ENCODE data around the gene ALS2.
"Not testable (repeated sequence)": the region's sequence is repeated elsewhere in the genome, so short reads cannot be mapped to it uniquely, and the experiment has no call there.

Gene ALS2

DNA sequence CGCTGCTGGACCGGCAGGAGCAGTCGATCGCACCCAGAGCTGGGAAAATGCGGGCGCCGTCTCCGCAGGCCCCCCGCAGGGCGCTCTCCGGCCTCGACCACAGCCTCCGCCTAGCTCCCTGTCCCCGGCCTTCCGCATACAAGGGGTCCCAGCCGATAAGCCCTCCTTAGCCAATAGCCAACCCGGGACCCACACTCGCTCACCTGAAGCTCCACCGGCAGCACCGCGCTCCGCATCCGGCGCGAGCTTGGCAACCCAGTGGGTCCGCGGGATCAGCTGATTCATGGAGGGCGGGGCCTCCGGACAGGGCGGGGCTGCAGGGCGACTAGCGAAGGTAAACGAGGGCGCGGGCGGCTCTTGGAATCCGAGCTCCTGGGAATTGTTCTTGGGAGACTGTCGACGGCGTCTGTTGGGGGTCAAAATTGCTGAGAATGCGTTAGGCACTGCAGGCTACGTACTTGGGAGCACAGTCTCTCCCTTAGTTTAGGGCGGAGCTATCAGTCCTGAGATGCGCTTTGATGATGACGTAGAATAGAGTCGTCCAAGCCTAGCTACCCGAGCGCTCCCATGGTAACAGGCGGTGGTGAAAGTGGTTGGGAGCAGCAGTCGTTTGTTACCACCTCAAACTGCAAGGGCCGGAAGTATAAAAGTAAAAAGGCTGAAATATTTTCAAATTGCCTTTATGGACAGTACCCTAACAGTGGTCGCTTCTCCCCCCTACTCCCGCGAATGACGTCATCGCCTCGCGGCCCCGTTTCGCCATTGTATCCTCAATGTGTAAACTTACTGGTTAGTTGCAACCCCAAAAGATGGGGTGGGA is at the start of gene ALS2:
Gene ALS2 (minus strand): TSS at position 260 of the 820 bp plus-strand sequence. CDS start 12,048 bp downstream, outside the sequence.
- peak; percentile 99 for DNase-seq

DNA sequence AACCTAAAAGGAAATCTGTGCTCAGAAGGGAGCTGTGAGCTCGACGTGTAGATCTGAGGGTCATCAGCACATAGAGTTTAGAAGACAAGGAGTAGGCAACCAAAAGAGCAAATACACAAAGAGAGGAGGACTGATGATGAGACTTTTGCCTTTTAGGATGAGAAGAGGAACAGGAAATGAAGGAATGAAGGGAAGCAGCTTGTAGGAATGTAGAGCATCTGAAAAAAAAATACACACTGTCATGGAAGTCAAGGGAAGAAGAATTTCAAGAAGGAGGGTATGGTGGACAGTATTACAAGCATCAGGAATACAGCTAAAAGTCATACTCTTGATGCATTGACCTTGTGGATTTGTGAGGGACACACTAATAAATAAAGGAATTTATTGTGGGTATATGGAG is 47.5 kb upstream of the ALS2 start:
- no peak for DNase-seq

DNA sequence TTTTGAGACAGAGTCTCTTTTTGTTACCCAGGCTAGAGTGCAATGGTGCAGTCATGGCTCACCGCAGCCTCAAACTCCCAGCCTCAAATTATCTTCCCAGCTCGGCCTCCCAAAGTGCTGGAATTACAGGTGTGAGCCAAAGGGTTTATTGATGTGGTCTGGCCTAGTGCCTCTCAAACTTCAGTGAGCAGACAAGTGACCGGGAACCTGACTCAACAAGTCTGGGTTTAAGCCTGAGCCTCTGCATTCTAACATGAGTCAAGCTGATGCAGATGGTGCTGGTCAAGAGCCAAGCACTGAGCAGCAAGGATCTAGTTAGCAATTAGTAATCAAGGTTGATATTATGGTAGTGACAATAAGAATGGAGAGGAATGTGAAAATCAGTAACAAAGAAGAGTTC is 46.9 kb upstream of the ALS2 start:
- no peak for DNase-seq

DNA sequence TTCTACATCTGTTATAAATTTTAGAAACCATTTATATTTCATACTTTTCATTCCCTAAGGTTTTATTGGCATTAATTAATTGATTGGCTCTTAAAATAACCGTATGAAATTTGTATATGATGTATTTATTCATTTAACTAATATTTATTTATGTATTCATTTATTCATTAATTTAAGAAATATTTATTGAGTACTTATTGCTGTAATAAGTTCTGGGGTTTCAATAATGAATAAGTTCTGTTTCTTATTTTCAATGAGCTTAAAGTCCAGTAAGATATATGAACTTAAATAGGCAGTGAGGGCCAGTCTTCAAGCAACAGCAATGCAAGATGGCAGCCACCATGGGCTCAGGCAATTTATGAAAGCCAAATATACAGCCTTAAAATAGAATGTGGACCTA is 43.5 kb upstream of the ALS2 start:
- DNase-seq = no peak

DNA sequence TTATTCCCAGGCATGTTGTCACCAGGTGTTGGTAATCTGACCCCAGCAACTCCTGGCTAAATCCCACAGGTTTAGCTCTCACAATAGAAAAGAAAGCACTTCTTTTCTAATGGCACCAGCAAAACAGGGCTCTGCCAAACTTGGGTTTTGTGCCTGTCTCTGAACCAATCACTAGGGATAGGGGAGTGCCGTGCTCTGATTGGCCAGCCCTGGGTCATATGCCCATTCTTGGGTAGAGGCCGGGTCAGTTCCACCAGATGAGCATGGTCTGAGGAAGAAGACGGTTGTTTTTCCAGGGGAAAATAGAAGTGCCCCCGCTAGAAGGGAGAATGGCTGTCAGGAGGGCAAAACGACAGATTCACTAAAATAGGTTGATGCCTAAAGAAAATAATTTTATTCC is 40.3 kb upstream of the ALS2 start:
- DNase-seq = peak; percentile 72

DNA sequence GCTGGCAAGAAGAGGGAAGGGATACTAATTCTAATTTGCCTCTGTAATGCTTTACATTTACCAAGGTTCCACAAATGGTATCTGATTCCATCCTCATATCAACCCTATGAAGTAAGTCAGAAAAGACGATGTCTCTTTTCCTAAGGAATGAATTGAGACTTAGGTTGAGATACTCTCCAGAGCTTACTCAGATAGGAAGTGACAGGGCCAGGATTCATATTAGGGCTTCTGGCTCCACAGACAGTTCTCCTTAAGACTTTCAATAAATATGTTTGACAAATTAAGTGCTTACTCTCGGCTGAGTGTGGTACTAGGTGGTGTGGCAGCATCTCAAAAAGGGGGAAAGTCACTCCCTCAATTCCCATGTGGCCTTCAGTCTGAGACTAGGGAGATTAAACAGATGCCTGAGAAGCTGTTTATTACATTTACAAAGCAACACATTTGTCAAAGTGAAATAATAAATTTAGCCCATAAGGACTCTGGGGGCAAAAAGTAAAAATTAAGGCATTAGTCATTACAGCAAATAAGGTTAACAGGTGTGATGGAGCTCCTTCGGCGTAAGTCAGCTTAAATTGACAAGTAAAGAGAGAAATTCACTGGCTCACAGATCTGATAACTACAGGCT is 39.8 kb upstream of the ALS2 start:
- DNase-seq = no peak

DNA sequence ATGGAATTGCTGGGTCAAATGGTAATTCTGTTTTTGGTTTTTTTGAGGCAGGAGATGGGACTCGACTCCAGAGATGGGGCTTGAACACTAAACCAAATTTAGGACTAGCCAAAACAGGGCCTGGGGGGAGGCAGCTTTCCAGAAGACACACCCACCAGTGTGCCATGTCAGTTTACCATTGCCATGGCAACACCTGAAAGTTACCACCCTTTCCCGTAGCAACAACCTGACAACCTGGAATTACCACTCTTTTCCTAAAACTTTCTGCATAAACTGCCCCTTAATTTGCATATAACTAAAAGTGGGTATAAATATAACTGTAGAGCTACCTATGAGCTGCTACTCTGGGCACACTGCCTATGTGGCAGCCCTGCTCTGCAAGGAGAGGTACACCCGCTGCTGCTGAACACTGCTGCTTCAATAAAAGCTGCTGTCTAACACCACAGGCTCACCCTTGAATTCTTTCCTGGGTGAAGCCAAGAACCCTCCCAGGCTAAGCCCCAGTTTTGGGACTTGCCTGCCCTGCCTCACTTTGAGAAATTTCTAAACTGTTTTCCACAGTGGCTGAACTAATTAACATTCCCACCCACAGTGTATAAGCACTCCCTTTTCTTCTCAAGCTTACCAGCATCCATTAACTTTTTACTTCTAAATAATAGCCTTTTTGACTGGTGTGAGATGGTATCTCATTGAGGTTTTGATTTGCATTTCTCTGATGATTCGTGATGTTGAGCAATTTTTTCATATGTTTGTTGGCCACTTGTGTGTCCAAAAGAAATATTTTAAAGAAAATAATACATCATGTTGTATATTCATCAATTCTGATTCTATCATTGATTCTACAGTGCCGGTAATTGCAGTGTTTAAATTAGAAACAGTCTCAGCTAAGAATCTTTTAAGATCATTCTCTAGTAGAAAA is 36.2 kb upstream of the ALS2 start:
- DNase-seq = no peak

DNA sequence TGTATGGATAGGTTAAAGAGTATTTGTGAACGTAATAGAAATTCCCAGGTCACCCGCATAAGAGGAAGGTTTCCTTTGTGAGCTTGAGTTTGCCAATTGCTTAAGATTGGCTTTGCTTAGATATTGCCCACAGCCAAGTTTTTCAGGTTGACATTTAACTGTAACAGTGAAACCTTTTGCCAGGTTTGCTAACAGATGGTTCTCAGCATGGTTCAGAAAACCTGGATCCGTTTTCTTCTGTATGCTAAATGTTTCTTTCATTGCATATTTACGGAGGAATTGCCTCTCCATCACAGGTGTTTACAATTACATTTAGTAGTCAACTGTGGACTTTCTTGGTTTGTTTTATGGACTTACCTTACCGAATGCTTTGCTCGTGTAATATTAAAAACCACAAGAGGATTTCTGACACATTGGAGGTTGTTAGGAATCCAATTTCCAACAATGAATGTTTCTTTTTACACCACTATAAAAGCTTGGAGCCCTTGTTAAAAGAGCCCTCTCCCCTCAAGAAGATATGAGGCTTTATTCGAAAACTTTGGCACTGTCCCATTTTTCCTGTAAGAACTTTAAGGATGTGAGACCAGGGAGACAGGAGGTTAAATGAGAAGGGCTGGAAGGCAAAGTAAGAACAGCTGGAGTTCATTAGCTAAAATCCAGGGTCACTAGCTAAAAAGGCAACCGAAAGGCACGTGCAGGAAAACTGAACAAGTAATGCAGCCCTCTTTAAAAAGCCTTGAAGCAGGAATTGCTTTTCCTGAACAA is 33.4 kb upstream of the ALS2 start:
- DNase-seq = no peak

DNA sequence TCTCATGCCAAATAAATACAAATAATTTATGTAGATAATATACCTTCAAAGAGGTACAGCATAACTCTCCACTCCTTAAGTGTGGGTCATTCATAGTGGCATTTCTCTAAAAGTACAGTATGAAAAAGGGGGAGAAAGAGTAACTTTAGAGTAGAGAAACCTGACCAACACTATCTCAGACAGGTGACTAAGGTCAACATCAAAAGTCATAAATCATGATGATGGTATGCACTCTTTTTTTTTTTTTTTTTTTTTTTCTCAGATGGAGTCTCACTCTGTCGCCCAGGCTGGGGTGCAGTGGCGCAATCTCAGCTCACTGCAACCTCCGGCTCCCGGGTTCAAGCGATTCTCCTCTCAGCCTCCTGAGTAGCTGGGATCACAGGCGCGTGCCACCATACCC is 29.9 kb upstream of the ALS2 start:
- DNase-seq = not testable (repeated sequence)

DNA sequence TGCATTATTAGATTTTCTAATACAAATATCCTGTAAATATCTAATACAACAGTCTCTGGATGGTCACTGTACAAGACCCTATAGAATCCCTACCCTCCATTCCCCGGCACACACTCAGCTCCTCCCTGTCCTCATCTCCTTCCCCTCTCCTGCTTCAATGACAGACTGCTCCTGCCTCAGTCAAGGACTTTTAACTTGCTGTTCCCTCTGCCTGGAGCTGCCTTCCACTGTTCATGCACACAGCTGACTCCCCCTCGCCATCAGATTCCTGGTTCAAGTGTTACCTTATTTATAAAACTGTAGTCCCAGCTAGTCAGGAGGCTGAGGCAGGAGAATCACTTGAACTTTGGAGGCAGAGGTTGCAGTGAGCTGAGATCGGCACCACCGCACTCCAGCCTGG is 28.9 kb upstream of the ALS2 start:
- no peak for DNase-seq

DNA sequence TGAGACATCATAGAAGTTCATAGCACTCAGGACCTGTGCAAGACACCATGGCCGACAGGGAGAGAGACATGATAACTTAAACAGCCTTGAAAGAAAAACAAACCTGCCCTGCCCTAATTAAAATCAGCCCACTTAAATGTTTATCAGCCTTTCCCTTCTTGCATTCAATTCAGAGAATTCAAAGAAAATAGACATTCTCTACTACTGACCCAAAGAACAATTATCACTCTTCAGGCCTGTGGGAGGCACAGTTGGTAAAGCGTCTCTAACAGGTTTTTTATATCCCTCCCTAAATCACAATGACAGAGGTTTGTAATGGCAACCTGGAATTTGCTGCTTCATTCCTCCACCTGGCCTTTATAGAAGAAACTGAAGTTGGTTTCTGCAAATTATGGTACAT is 27.3 kb upstream of the ALS2 start:
- DNase-seq = no peak

DNA sequence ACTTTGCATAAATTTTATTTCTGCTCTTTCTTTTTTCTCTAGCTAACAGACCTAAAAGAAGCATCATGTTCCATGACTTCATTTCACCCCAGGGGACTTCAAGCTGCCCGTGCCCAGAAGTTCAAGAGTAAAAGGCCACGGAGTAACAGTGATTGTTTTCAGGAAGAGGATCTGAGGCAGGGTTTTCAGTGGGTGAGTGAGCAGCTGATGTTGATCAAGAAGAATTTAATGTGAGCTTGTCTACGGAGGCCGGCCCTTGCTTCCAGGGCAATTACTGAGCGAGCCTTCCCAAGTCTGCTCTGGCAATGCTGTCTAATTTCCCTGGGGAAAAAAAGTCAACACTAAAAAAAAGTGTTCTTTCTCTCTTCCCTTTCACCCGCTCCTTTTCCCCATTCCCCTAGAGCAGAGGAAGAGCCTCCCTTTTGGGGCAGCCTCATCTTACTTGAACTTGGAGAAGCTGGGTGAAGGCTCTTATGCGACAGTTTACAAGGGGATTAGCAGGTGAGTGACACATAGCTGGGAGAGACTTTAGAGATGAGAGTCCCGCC is 26.8 kb upstream of the ALS2 start:
- DNase-seq = no peak

DNA sequence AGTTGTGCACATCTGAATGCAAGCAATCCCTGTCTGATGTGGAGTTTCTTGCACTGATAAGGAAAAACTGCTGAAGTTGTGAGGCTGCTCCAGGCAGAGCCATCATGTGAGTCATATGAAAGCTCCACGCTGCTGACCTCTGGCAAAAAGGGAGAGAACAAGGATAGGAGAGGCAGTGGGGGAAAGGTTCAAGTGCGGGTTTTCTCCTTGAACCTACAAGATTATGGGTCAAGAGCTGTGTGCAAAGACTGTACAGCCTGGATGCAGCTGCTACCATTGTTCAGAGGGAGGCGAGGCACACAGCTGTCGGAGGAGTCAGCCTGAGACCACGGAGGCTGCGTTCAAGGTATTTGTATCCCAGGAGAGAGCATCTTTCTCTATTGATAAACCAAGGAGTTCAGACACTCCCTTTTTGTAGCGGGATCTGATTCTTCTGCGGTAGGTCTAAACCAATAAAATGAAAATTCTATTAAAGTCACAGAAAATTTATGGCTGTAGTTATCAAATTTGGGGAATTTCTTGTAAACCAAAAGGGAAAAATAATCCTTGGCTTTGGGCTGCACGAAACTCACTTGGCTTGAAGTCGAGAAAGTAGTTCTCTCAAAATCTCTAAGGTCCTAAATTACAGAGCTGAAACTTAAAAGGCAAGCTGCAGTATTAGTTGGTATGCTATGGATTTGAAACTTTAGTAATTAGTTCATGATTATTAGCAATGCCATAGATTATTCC is 25.9 kb upstream of the ALS2 start, which contains the start of gene CDK15:
Gene CDK15 (plus strand): TSS at position 96 of the 729 bp plus-strand sequence. CDS start 128 bp downstream, at position 224.
- DNase-seq = no peak

DNA sequence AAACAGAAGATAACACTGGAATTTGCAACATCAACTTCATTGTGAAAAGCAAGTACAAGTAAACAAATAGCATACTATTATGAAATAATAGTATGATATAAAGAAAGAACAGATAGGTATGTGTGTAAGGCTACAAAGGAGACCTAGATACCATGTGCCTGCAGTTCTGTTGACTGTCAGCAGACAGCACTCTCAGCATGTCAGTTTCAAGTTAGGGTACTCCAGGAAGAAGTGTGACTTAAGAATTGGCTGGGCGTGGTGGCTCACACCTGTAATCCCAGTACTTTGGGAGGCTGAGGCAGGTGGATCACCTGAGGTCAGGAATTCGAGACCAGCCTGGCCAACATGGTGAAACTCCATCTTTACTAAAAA is 18.2 kb upstream of the ALS2 start:
- not testable (repeated sequence) for DNase-seq

DNA sequence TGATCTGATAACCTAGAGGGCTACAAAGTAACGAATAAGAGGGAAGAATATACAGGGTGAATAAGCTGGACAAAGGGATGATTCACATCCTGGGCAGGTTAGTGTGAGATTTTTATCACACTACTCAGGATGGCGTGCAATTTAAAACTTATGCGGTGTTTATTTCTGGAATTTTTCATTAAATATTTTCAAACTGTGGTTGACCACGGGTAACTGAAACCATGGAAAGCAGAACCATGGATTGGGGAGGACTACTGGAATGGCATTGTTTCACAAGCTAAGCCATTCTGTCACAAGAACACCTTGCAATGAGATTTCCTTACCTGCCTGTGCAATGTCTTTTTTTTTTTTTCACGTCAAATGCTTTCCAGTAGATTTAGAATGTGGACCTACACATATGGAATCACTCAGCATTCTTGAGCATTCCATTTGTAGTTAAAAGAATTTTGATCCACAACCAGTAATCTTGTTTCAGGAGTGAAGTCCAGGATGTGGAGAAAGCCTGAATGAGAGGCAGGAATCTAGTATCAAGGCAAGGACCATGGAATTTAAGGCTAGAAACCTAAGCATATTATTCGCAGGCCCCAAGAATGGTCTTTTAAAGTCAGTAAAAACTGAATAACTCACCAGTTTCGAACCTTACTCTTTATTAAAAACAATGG is 17.6 kb upstream of the ALS2 start:
- DNase-seq = no peak

DNA sequence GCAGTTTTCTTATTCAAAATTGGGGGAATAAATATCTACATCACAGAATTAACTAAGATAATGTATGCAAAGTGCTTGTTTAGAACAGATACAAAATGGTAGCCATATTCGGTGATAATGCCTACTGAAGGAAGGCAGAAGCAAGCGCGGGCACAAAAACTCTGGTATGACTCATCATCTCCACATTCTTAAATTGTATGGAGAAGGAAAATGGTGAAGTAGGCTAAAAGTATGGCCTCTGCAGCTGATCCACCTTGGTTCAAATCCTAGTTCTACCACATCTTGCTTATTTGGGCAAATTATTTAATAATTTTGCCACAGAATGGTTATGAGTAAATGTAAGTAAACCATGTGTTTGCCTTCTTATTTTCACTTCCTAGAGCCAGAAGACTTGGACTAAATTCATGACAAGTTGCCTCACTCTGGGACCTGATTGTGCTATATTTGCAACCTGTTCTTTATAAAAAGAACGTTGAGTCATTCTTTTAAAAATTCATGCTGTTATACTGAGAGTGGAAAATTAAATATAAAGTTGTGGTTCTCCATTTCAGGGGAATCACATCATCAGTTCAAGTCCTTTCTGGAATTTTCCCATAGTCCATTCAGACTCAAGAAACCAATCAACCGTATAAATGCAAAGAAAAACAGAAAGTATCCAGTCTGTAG is 16.6 kb upstream of the ALS2 start:
- no peak for DNase-seq

DNA sequence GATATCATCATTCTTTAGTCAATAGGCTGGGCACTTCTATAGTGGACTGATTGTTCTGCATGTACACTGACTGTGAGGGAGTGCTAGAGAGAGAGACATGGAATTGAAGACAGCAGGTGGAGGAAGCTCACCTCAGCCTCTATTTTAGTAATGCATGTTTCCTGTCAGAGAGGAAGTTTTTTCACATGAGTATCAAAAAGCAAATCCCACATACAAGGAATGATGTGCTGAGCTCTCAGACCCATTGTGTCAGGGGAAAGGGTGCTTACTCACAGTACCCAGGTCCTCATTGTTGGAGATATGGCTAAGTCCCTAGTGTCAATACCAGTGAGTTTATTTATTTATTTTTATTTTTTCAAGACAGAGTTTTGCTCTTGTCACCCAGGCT is 15.7 kb upstream of the ALS2 start:
- no peak for DNase-seq

DNA sequence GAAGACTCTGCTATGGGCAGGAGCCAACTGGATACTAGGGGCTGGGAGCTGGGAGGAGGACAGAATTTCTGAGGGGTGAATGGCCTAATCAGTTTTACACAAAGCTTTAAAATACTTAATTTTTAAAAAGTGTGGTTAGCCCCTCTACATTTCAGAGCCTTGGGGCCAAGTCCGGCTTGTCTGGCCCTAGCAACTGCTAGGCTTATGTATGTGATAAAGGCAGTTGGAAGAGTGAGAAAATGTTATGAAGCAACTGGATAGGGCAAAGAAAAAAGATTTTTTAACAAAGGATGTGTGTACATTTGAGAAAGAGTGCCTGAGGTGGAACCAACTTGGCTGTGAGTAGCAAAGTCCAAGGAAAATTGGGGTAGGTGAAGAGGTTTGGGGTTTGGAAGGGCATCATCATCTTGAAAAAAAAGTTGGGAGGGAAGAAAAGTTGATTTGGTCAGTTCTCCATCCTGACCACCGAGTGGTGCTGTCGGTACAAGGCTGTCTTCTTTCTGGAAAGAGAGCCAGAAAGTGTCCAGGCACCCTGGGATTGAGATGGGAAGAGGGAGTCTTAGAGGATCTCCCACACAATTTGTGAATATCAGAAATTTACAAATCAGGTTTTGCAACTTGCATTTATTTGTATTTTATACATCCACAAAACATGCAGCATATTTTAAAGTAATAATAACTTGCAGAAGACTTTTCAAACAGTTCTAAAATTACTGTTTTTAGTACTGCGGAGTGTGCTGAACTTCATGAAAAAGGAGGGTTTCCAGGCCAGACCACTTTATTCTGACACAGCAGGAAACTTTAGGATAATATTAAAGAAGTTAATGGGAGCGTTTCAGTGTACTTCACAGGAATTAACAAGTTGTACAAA is 15.1 kb upstream of the ALS2 start:
- peak; percentile 12 for DNase-seq

DNA sequence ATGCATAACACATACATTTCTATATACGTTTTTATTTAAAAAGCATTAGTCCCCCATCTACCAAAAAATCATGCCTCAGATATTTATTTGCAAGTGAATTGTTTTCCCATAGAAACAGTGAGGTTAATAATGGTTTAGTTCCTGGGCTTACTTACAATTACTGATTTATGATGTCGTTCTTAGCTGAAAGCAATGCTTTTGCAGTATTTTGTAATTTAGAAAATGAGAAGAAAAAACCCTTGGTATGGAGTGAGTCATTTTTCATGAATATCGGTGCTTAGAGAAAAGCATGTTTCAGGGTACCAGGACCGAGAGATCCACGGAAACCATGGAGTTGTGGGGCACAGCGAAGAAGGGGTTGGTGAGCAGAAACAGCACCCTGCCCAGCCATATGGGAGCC is 13.6 kb upstream of the ALS2 start:
- no peak for DNase-seq

DNA sequence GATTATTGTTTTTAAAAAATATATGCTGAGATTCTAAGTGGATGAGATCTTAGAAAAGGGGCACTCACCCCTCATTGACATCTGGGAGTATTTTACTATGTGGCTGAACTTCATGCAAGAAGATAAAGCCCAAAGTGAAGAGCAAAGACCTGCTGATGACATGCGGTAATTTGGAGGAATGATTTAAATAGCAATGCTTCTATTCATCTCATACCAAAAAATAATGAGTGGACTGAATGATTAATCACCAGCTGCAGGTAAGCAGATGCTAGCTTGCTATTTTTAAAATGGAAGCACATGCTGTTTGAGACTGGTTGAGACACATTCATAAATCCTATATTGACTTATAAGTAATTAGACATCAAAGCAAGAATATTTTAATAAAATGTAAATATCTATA is 12.9 kb upstream of the ALS2 start:
- DNase-seq = no peak

Data from DMS153 (cell line).